SK-N-SH (cell line): ENCODE measurements around the gene SLC1A2. TPM values are rescaled to one million over a fixed set of nuclear protein-coding genes. Genes with fewer than 3 reads are reported as not detected.

Experiments used
- CTCF ChIA-PET: fragments of 300-600, 350-600 bp; formaldehyde crosslinking; extraction: SDS; loops from one replicate; lab custom pipeline; 2021; lab: Yijun Ruan, JAX
- POLR2A ChIA-PET: fragments of 350-600 bp; sonication (Branson Sonifier 250); formaldehyde crosslinking; extraction: SDS; loops from one replicate; lab custom pipeline; 2020; ENCODE audit warnings: antibody characterized with exemption, inconsistent platforms; lab: Yijun Ruan, JAX
- DNase-seq: peaks from one replicate; pipeline ENCODE4 v3.0.0; 2012
- H2AFZ ChIP-seq: fragments of 200-600 bp; sonication (generic); 2 replicates; pipeline ENCODE4 v1.8.1; 2016; ENCODE audit warnings: antibody characterized with exemption, mild to moderate bottlenecking, low read depth
- H3F3A ChIP-seq: fragments of 200-600 bp; sonication (generic); replicated peaks from 2 replicates; pipeline ENCODE3; 2016; ENCODE audit warnings: antibody characterized with exemption, mild to moderate bottlenecking; ENCODE audit not compliant: insufficient read depth
- H3K27ac ChIP-seq, 2 experiments: fragments of 200-500 bp in 1 of 2; fragments of 200-600 bp in 1 of 2; sonication (Bioruptor generic) in 1 of 2; sonication (generic), shearing (Covaris generic) in 1 of 2; 2 replicates each; pipeline versions ENCODE4 v1.5.1 to v1.6.1; 2014 to 2016; ENCODE audit warnings: low read depth in 2 of 2, inconsistent platforms in 1 of 2, low read length in 1 of 2, mild to moderate bottlenecking in 1 of 2, mixed read lengths in 1 of 2
- H3K27me3 ChIP-seq: fragments of 200-600 bp; sonication (generic), shearing (Covaris generic); 2 replicates; pipeline ENCODE4 v1.6.1; 2016; ENCODE audit warnings: mixed run types; ENCODE audit not compliant: insufficient read depth
- H3K36me3 ChIP-seq, 2 experiments: fragments of 200-500 bp in 1 of 2; fragments of 200-600 bp in 1 of 2; sonication (Bioruptor generic) in 1 of 2; sonication (generic) in 1 of 2; replicated peaks in 1 of 2; 2 replicates each; pipeline versions ENCODE3 to v1.5.1; 2014 to 2016; ENCODE audit warnings: low read length in 1 of 2, mild to moderate bottlenecking in 1 of 2; ENCODE audit not compliant: insufficient read depth in 2 of 2, control insufficient read depth in 1 of 2
- H3K4me1 ChIP-seq, 2 experiments: fragments of 200-500 bp in 1 of 2; fragments of 200-600 bp in 1 of 2; sonication (Bioruptor generic) in 1 of 2; sonication (generic), shearing (Covaris generic) in 1 of 2; 2 replicates each; pipeline versions ENCODE4 v1.5.1 to v1.6.1; 2014 to 2016; ENCODE audit warnings: low read depth in 1 of 2, low read length in 1 of 2, mixed run types in 1 of 2; ENCODE audit not compliant: insufficient read depth in 2 of 2, control insufficient read depth in 1 of 2
- H3K4me2 ChIP-seq: fragments of 200-600 bp; sonication (generic), shearing (Covaris generic); 2 replicates; pipeline ENCODE4 v1.6.1; 2017; ENCODE audit warnings: mixed run types
- H3K4me3 ChIP-seq, 2 experiments: fragments of 200-500 bp in 1 of 2; fragments of 200-600 bp in 1 of 2; sonication (Bioruptor generic) in 1 of 2; sonication (generic), shearing (Covaris generic) in 1 of 2; 2 replicates each; pipeline versions ENCODE4 v1.5.1 to v1.8.1; 2014 to 2016; ENCODE audit warnings: low read depth in 2 of 2, inconsistent platforms in 1 of 2, low read length in 1 of 2, mild to moderate bottlenecking in 1 of 2, mixed read lengths in 1 of 2, moderate library complexity in 1 of 2
- H3K79me2 ChIP-seq: fragments of 200-600 bp; sonication (generic); 2 replicates; pipeline ENCODE4 v1.8.1; 2017; ENCODE audit warnings: mild to moderate bottlenecking; ENCODE audit not compliant: insufficient read depth
- H3K9ac ChIP-seq: fragments of 200-600 bp; sonication (generic); 2 replicates; pipeline ENCODE4 v1.6.1; 2017; ENCODE audit warnings: mixed run types
- H3K9me2 ChIP-seq: fragments of 200-600 bp; sonication (generic); 2 replicates; pipeline ENCODE4 v1.6.1; 2017; ENCODE audit warnings: mixed run types
- H3K9me3 ChIP-seq: fragments of 200-600 bp; sonication (generic); 2 replicates; pipeline ENCODE4 v1.6.1; 2017; ENCODE audit warnings: mixed run types, mild to moderate bottlenecking, moderate library complexity
- H4K20me1 ChIP-seq: fragments of 200-600 bp; sonication (generic); 2 replicates; pipeline ENCODE4 v1.6.1; 2017; ENCODE audit warnings: mild to moderate bottlenecking, mixed run types; ENCODE audit not compliant: insufficient read depth
- EP300 ChIP-seq, 2 experiments: IDR thresholded peaks; 2 replicates each; pipeline versions ENCODE4 v1.4.0 to v1.6.1; 2012; ENCODE audit warnings: borderline replicate concordance in 1 of 2, low read depth in 1 of 2, low read length in 1 of 2
- EZH2phosphoT487 ChIP-seq: fragments of 200-600 bp; sonication (generic); IDR thresholded peaks from 2 replicates; pipeline ENCODE4 v1.6.1; 2017; ENCODE audit warnings: low read depth, mixed run types, mild to moderate bottlenecking, antibody characterized with exemption, moderate library complexity, borderline replicate concordance
- FOSL2 ChIP-seq: IDR thresholded peaks from 2 replicates; pipeline ENCODE4 v1.4.0; 2012; ENCODE audit warnings: low read depth, mild to moderate bottlenecking, moderate library complexity, borderline replicate concordance
- FOXJ3 ChIP-seq: sonication (generic); formaldehyde crosslinking; IDR thresholded peaks from 2 replicates; pipeline ENCODE4 v1.5.1; 2020; ENCODE audit warnings: mild to moderate bottlenecking, missing genetic modification reagents
- FOXM1 ChIP-seq: IDR thresholded peaks from 2 replicates; pipeline ENCODE4 v1.4.0; 2012; ENCODE audit warnings: low read depth, mild to moderate bottlenecking
- MAX ChIP-seq: IDR thresholded peaks from 2 replicates; pipeline ENCODE4 v1.4.0; 2012; ENCODE audit warnings: low read depth
- MEF2A ChIP-seq: IDR thresholded peaks from 2 replicates; pipeline ENCODE4 v1.4.0; 2012; ENCODE audit warnings: low read depth, borderline replicate concordance
- NFIC ChIP-seq: IDR thresholded peaks from 2 replicates; pipeline ENCODE4 v1.4.0; 2012; ENCODE audit warnings: borderline replicate concordance
- NRF1 ChIP-seq: IDR thresholded peaks from 2 replicates; pipeline ENCODE4 v1.6.1; 2012; ENCODE audit warnings: low read depth, mild to moderate bottlenecking, low read length
- POLR2AphosphoS5 ChIP-seq: IDR thresholded peaks from 2 replicates; pipeline ENCODE4 v1.6.1; 2012; ENCODE audit warnings: low read depth, low read length
- RAD21 ChIP-seq: IDR thresholded peaks from 2 replicates; pipeline ENCODE4 v1.6.1; 2012; ENCODE audit warnings: mild to moderate bottlenecking, low read length
- RCOR1 ChIP-seq: fragments of 150-350 bp; IDR thresholded peaks from 2 replicates; pipeline ENCODE4 v1.6.1; 2017; ENCODE audit warnings: antibody characterized with exemption, low read length
- SIN3A ChIP-seq: IDR thresholded peaks from 2 replicates; pipeline ENCODE4 v1.6.1; 2012; ENCODE audit warnings: low read depth, mild to moderate bottlenecking, low read length, moderate library complexity, borderline replicate concordance
- SMC3 ChIP-seq: IDR thresholded peaks from 2 replicates; pipeline ENCODE4 v1.6.1; 2012; ENCODE audit warnings: low read depth, low read length, improper control_type of control experiment
- TAF1 ChIP-seq: IDR thresholded peaks from 2 replicates; pipeline ENCODE4 v1.6.1; 2012; ENCODE audit warnings: low read depth, mild to moderate bottlenecking, low read length, moderate library complexity, borderline replicate concordance
- TEAD4 ChIP-seq: IDR thresholded peaks from 2 replicates; pipeline ENCODE4 v1.4.0; 2012; ENCODE audit warnings: mild to moderate bottlenecking, borderline replicate concordance; ENCODE audit not compliant: insufficient read depth
- USF2 ChIP-seq: fragments of 150-350 bp; IDR thresholded peaks from 2 replicates; pipeline ENCODE4 v1.6.1; 2017; ENCODE audit warnings: antibody characterized with exemption, low read length, low read depth, borderline replicate concordance
- WGBS: methylation state at CpG from one replicate; pipeline ENCODE4 v1.1.6; 2017; ENCODE audit warnings: low lambda C conversion rate; 5-methylcytosine and 5-hydroxymethylcytosine counted together
- polyA plus RNA-seq, 3 experiments: library from polyadenylated mRNA; depleted of rRNA; stranded (reverse); fragments of >200 nt; gene quantifications; 2 replicates each; pipeline ENCODE4 v1.2.3, GENCODE V29; 2012
- TF ChIP-seq, protein P1 (sequence below): IDR thresholded peaks from 2 replicates; pipeline ENCODE4; 2012
- TF ChIP-seq, protein P2 (sequence below): fragments of 200-600 bp; sonication (generic); IDR thresholded peaks from 2 replicates; pipeline ENCODE4 v1.6.1; 2017; ENCODE audit warnings: antibody characterized with exemption, mild to moderate bottlenecking, moderate library complexity

The SLC1A2 gene
- polyA plus RNA-seq, 1 of the 3 experiments (the other 2 are of a cell fraction) = under 0.01 TPM

DNA sequence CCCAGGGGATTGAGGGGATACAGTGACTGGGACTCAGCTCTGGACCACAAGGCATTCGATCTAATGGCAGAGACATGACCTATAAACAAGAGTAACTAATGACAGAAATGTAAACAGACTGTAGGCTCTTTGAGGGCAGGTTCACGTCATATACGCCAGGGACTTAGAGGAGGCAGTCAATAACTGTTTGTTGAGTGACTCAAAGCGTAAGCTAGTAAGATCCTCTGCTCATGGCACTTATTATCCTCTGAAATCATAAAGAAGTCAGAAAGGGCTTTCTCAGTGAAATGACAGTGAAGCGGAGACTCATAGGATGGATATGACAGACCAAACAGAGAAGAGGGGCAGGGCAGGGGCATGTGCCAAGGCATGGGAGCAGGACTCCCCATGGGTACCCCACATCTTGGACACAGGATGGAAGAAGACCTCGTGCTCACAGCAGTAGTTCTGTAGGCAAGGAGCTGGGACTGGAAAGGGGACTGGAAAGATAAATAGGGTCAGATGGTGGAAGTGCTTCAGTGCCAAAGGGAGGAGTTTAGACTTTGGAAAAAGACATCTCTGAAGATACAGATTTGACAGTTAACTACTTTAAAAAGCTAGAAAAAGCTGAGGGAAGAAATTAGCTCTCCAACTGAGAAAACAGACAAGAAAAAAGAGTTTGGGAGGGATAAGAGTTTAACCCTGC lies 72.7 kb downstream of the SLC1A2 start:
- H3K4me3 ChIP-seq = no peak overlapping the region
- ChIA-PET POLR2A (no interaction called here), CTCF (interaction anchor here (0.9 to 1.0 kb wide), 2 partner anchors 420 to 455 kb away, joined by 3 read pairs; no protein-coding TSS in a partner anchor)
- H3K27me3 ChIP-seq = no peaks in the 10 kb centered on the region
- H4K20me1 ChIP-seq = no peaks in the 10 kb centered on the region
- H3K4me1 ChIP-seq = peaks cover 10 to 20% of the 10 kb centered on the region in 2 experiments; a peak in 3 of 4 replicates
- no peaks in the 10 kb centered on the region for H3K9me3 ChIP-seq
- H3K4me2 ChIP-seq = no peak overlapping the region
- no peak for TF ChIP-seq MAX
- TF ChIP-seq POLR2AphosphoS5 = no peak
- no peak for TF ChIP-seq TEAD4
- TF ChIP-seq NRF1 = no peak
- TF ChIP-seq RAD21 = no peak
- no peak for TF ChIP-seq FOXJ3 (CRISPR knock-in tag)
- no peak for TF ChIP-seq FOXM1
- no peak for TF ChIP-seq EP300 (IDR thresholded peaks at IDR 0.05; ENCODE audit: borderline replicate concordance in 1 of 2, low read depth in 1 of 2, low read length in 1 of 2)
- TF ChIP-seq EZH2phosphoT487 = no peak
- TF ChIP-seq FOSL2 = no peak
- TF ChIP-seq, protein P1, sequence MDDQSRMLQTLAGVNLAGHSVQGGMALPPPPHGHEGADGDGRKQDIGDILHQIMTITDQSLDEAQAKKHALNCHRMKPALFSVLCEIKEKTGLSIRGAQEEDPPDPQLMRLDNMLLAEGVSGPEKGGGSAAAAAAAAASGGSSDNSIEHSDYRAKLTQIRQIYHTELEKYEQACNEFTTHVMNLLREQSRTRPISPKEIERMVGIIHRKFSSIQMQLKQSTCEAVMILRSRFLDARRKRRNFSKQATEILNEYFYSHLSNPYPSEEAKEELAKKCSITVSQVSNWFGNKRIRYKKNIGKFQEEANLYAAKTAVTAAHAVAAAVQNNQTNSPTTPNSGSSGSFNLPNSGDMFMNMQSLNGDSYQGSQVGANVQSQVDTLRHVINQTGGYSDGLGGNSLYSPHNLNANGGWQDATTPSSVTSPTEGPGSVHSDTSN = no peak
- no peak for TF ChIP-seq USF2
- no peak for TF ChIP-seq TAF1
- no peak for TF ChIP-seq MEF2A
- no peak for TF ChIP-seq RCOR1
- TF ChIP-seq, protein P2, sequence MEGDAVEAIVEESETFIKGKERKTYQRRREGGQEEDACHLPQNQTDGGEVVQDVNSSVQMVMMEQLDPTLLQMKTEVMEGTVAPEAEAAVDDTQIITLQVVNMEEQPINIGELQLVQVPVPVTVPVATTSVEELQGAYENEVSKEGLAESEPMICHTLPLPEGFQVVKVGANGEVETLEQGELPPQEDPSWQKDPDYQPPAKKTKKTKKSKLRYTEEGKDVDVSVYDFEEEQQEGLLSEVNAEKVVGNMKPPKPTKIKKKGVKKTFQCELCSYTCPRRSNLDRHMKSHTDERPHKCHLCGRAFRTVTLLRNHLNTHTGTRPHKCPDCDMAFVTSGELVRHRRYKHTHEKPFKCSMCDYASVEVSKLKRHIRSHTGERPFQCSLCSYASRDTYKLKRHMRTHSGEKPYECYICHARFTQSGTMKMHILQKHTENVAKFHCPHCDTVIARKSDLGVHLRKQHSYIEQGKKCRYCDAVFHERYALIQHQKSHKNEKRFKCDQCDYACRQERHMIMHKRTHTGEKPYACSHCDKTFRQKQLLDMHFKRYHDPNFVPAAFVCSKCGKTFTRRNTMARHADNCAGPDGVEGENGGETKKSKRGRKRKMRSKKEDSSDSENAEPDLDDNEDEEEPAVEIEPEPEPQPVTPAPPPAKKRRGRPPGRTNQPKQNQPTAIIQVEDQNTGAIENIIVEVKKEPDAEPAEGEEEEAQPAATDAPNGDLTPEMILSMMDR = no peak
- TF ChIP-seq NFIC = no peak
- no peak for TF ChIP-seq SMC3
- TF ChIP-seq SIN3A = no peak
- TF ChIP-seq, all 33 proteins: peak for 0
- WGBS = 87% methylated on average over 6 of the region's 6 CpGs
- DNase-seq = no peak
- Histone ChIP-seq H3K9me2 (no peaks in the 10 kb centered on the region), H2AFZ (no peak overlapping the region), H3K79me2 (no peaks in the 10 kb centered on the region), H3K27ac (no peak overlapping the region; a peak in 1 of 4 replicates), H3F3A (peaks cover 18% of the 10 kb centered on the region), H3K36me3 (no peaks in the 10 kb centered on the region), H3K9ac (no peak overlapping the region)
